HG03565 (cell line): ENCODE results near the gene KCNQ1.

Source experiments
- ATAC-seq: cut with Tn5 transposase; IDR thresholded peaks from one replicate; pipeline ENCODE4 v1.9.1; 2021; ENCODE audit warnings: mild to moderate bottlenecking, moderate library complexity; ENCODE audit not compliant: unreplicated experiment

The KCNQ1 gene

DNA sequence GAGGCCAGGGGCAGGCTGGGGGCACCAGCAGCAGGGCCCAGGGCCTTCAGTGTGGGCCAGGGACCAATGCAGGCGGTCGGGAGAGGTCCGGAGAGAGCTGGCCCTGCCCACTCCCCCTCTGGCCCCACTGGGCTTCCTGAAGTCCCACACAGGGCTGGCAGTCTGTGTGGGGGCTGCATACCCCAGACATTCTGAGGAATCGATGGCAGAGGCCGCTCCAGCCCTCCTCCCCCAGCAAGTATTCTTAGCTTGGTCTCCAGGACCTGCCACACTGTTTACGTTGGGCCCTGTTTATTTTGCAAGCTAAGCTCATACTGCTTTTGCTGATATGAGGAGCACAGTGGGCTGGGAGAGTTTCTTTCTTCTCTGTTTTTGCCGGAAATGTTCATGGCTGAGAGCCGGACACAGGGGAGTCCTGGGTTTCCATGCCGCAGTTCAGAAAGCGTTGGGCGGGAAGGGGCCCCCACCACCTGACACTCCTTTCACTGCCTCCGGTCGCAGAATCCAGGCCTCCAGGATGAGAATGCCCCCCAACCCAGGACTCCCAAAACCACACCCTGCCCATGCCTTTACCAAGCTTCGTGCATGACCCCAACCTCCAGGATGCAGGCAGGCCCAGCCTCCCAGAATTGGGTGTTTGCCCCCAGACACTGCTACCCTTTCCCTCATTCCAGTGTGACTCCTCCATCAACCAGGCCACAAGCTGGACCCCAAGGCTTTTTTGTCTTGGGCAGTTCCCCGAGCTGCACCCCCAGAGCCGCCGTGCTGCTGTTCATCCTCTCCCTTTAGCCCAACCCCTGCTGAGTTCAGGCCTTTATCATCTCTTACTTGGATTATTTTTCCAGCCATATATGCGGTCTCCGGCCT, 336.8 kb downstream of the KCNQ1 start:
- no peak for ATAC-seq

DNA sequence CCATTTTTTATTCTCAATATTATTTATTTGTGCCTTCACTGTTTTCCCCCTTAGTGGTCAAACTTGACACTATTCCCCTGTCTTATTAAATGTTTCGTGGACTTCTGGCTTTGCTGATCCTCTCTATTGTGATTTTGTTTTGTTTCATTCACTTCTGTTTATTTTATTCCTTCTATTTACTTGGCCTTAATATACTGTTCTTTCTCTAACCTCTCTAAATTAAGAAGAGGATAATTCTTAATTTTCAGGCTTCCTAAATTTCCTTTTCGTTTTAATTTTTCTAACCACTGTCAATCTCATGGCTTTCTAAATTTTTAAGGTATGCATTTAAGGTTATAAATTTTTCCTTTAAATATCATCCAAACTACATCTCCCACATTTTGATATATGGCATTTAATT, 338.0 kb downstream of the KCNQ1 start:
- ATAC-seq: no peak

DNA sequence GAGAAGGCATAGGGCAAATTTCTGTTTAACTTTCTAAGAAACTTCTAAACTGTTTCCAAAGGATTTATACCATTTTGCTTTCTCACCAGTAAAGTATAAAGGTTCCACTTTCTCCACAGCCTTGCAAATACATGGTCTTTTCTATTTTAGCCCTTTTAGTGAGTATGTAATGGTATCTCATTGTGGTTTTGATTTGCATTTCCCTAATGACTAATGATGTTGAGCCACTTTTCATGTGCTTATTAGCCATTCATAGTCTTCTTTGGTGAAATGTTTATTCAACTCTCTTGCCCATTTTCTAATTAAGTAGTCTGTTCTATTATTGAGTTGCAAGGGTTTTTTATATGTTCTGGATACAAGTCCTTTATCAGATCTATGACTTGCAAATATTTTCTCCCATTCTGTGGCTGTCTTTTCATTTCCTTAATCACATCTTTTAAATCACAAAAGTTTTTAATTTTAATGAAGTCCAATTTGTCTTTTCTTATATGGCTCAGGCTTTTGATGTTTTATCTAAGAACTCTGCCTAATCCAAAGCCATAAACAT, 338.8 kb downstream of the KCNQ1 start:
- ATAC-seq: no peak

DNA sequence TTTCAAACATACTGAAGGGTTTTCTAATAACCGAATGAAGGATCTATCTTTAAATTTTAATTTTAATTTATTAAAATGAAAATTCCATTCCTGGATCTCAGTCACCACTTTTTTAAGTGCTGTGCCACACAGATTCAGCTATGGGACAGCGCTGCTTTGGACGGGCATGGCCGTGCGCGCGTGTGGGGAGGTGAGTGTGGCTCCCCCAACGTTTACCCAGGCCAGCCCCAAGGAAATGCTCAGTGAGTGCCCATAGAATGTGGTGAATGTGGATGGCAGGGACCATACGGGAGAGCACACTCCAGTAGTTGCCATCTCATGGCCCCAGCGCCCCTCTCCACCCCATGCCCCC, 343.0 kb downstream of the KCNQ1 start:
- no peak for ATAC-seq

DNA sequence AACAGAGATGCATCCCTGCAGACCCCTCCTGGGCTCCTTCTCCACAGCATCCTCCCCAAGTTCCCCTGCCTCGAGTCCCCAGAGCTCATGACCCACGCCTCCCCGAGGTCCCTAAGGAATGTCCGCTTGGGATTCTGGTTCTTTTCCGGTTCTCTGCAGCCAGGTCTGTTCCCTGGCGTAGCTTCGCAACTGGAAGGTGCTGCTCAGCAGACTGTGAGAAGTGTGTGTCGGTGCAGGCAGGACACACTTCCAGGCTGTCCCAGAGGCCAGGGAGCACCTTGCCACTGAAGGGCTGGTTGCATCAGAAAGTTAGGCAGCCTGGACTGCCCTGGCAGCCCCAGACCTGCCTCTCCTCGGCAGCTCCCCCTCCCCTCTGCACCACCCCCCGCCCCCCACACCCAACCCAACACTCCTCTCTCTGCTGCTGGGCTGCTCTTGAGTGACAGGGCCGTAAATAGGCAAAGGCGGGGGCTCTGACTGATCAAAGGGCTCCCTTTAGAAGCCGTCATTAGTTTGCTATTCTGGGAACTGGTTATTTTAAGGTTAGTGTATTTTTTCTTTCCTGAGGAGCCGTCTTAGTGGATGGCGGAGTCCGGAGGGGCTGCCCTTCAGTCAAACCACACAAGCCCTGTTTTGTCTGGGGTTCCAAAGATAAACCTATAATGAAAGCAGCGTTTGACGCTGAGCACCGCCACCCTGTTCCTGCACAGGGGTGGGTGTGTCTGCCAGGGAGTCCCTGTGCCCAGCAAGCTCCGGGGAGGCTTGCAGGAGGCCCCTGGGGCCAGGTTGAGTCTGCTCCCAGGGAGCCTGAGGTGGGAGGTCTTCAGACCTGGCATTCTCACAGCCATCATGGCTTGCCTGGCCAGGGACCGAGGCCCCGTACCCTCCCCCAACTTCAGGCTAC, 343.6 kb downstream of the KCNQ1 start:
- ATAC-seq: no peak

DNA sequence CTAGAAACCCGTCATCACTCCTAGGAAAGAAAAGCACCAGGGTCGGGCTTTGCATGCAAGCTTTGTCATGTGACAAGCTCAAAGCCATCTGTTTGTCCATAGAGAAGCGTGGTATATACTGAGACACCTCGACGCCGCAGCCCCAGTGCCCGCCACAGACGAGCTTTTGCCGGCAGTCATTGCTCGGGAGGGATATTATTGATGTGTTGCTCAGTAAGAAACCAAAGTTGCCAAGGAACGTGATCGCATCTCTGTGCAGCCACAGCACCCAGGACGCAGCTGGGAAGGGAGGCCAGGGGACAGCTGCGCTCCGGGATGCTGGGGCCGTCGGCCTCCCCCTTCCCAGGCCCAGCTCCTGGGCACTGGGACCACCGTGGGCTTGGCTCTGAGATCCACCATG, 344.5 kb downstream of the KCNQ1 start:
- ATAC-seq: no peak

DNA sequence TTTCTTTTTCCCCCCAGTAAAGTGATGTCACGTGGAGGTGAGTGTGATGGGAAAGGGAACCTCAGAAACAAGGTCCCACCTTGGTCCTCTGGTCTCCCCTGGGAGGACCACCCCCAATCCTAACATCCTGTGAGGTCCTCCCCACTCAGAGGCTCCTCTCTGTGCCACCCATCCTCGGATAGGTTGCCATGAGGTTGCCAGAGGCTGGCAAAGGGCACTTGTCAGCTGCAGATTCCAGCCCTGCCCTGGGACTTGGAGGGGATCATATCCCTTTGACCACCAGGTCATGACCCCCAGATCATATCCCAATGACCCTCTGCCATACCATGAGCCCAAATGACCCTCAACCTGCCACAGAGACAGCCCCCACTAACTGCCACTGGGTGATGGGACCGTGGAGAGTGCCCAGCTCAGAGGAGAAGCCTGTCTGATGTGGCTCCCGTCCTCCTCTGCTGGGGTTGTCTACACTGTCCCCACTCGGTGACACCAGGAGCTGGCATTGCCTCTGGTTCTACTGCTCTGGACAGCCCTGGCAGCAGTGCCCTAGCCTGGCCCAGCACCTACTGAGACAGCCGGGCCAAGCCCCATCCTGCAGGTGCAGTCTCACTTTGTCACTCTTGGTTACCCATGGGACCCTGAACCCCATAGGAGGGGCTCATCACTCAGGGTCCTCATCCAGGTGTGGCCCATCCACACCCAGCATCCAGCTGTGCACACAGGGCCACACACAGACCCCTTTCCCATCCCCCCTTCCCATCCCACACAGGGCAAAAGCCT, 345.2 kb downstream of the KCNQ1 start:
- ATAC-seq: no peak

DNA sequence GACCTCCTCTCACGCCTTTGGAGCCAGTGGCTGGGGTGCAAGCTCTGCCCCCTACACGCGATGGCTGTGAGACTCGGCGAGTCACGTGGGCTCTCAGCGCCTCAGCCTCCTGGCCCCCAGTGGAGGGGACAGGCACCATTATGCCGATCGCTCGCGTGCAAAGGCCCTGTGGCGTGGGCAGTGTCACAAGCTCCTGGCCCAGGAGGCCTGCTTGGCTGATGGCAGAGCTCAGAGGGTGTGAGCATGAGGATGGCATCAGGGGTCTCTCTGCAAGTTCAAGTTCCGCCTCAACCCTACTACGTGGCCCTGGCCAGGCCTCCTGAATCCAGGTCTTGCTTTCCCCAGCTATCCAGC, 345.7 kb downstream of the KCNQ1 start:
- no peak for ATAC-seq

DNA sequence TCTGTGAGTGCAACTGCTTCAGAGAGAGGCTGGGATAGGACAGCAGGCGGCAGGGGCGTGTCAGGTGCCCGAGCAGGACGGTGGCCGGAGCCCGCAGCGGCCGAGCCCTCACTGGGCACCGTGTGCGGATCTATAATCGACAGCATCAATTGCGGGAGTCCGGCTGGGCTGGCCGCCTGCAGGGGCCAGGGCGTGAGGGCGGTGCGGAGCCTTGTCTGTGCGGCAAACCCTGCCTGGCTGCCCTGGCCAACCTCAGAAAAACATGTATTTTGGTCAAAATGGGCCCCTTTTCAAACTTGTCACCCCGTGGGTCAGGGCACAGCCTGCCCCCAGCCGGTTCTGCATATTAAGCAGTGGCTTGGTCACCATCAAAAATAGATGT, 346.3 kb downstream of the KCNQ1 start:
- no peak for ATAC-seq

DNA sequence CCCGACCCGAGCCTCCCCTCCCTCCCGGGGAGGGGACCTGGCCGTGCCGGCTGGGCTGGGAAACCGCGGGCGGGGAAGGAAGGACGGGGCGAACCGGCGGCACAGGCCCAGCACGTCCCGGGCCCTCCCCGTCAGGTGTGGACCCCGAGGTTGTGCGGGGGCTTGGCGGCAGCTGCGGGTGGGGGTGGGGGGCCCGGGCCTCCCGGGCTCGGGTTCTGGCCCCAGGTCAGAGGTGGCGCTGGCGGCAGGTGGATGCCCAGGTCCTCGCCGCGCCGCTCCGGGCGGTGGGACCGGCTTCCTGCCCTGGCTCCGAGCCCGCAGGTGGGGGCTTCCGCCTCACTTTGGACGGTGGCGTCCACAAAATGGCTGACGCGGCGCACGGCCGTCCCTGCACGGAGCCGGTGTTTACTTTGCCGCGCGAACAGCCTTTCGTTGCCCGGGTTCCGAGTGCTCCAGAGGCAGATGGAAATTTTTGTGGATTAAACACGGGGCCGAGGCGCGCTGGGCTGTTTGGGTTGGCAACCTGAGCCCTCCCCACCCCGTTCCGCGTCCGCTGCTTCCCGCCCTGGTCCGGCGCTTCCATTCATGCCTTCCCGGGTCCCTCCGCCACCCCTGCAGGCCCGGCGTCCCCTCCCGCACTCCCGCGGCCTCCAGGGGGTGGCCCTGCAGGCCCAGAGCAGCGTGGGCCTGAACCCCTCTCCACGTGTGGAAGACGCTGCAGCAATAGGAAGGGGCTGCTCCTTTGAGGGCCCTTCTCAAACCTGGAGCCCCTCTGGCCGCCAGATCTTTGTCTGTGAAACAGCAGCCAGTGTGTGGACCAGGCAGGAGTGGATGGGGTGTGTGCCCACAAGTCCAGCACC, 346.9 kb downstream of the KCNQ1 start:
- ATAC-seq: no peak

DNA sequence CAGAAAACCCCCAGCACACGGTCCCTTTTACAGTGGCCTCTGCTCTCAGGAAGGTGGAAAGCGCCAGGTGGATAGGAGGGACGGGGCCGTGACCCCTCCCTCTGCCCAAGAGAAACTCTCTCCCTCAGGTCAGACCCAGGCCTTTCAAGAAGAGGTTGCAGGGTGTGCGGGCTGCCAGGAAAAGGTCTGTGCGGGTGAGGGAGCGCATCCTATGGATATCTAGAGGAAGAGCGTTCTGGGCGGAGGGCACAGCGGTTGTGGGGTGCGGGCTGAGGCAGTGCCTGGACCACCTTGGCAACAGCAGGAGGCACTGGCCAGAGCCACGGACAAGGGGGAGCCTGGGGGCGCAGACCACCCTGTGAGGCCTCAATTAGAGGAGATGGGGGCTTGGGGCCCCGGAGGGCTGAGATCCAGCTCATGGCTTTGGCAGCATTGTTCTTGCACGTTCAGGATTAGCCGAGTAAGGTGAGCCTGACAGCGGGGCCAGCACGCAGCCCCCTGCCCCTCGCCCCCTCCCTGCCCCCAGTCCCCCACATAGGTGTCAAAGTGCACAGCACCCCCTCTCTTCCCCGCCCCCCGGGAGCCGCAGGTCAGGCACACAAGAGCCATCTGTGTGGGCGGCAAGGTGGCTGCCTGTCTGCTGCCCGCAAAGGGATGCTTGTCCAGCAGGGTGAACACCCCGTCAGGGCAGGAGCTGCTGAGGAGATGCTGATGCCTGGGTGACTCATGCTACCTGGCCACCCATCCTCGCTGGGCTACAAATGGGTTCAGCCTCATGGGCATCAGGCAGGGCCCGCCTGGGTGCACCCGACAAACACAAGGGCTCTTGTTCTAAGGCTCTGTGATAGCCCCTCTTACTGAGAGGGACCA, 347.8 kb downstream of the KCNQ1 start:
- ATAC-seq: no peak

DNA sequence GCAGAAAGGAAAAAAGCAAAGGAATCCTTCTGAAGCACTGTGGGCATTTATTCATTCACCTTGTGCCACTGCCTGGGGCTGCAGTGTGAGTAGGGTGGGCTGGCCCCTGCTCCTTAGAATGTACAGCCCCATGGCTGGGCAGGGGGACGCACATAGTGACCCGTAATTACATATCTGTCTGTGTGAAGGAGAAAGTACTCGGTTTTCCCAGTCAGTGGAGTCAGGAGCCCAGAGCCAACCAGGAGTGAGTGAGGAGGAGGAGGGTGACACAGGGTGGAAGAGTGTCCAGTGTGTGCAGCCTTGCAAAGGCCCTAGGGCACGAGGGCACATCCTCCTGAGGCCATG, 348.9 kb downstream of the KCNQ1 start:
- no peak for ATAC-seq

DNA sequence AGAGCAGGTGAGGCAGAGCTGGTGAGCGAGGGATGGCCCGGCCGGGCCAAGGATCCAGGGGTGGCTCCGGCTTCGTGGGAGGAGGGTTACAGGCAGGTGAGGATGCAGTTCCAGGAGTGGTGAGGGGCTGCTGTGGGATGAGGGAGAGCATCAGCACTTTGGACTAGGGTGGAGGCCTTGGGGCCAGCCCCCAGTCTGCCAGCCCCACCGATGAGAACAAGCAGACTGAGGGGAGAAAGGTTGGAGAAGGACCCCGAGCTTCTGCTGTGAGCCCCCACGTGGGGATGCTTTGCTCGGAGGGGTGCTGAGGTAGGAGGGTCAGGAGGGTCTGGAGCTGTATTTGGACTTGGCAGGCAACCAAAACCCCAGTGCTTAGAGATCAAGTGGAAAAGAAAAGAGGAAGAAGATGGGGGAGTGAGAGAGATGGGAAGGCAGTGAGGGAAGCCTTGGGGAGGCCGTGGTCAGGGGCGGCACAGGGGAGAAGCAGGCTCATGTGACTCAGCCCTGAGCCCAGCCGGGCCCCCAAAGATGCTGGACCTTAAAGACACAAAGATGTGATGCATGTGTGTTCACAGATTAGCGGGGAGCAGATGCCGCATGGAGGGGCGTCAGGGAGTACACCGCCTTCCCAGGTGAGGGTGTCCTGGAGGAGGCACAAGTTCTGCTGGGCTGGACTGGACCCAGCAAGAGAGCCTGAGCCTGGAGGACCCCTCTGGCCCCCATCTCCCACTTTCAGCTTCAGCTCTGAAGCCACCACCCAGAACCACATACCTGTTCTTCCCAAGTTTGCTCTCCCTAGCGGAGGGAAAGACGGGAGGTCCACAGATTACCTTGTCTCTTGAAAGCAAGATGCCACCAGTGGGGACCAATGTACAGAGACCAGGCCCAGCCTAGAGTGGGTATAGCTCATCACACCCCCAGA, 349.5 kb downstream of the KCNQ1 start:
- no peak for ATAC-seq

DNA sequence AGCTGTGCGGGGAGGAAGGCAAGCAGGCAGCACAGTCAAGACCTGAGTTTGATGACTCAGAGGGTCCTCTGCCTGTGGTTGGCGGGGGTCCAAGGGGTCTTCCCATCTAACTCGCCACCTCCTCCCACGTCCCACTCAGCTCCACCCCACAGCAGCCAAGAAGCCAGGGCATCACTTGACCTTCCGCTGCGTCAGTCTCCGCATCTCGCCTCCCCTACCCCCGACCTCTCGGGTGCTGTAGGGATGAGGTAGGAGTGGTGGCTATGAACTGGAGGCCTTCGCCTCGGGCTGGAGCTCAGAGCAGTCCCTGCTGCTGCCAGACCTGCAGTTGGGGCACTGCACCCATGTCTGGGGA, 350.1 kb downstream of the KCNQ1 start:
- no peak for ATAC-seq

DNA sequence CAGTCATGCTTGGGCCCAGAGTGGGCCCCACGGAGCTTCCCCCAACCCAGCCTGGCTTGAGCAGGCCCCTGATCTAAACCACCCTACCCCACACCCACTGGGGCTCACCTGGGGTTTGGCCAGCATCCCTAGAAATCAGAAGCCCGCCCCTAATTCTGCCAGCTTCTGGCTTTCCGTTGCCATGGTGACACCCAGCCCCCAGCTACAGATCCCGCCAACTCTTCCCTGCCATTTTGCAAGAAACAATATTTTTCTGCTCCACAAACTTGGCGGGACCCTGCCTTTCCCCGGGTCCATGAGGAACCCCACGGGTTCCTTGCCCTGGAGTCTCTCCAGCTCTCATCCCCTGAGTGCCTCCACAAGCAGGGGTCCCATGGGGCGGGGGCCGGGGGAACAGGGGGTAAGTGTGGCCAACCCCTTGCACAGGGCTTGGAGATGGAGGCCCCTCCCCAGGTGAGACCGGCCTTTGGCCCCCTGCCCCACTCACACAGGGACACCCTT, 350.7 kb downstream of the KCNQ1 start:
- ATAC-seq: no peak

DNA sequence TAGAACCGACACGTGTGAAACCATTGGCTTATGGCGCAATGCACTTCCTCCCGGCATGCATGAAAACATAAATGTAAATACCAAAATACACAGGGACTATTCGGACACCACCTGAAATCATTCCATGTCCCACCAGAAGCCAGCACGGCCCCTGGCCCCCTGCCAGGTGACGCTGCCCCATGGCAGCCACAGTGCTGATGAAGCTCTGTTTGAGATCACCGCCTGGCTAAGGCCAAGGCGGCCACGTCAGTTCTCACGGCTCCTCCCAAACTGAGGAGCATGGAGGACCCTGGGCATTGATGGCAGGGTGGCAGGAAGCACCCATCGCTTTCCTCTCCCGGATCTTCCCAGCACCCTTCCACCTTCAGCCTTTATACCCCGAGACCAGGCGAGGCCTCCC, 351.3 kb downstream of the KCNQ1 start:
- ATAC-seq: no peak

DNA sequence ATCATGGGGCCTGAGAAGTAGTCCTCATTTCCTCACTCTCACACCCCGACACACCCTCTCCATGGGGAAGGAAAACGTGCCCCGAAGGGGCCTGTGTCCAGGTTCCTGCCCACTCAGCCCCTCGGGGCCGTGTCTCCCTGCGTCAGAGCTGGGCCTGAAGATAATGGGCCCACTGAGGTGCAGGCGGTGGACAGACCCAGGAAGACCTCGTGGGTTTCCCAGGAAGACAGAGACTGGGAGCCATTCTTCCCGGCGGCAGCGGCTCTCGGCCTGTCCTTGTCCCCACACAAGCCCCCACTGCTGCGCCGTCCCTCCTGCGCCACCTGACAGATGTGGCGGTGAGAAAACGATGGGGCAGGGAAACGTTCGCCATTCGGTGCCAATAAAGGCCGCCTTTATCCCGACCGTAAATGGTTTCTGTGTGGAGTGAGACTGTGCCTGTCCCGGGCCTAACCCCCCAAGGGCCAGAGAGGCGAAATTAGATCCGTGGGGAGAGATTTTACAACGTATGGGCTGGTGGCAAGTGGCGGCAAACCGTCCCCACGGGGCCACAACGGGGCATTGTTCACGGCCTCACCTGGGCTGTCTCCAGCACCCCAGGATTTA, 351.8 kb downstream of the KCNQ1 start:
- ATAC-seq: no peak
